ENCODE measurements around the gene HOXC6. TPM values are rescaled to one million over a fixed set of nuclear protein-coding genes. Genes with fewer than 3 reads are reported as not detected.

HOXC6 gene
- total RNA-seq, 2 experiments from 2014 or later = not detected

DNA sequence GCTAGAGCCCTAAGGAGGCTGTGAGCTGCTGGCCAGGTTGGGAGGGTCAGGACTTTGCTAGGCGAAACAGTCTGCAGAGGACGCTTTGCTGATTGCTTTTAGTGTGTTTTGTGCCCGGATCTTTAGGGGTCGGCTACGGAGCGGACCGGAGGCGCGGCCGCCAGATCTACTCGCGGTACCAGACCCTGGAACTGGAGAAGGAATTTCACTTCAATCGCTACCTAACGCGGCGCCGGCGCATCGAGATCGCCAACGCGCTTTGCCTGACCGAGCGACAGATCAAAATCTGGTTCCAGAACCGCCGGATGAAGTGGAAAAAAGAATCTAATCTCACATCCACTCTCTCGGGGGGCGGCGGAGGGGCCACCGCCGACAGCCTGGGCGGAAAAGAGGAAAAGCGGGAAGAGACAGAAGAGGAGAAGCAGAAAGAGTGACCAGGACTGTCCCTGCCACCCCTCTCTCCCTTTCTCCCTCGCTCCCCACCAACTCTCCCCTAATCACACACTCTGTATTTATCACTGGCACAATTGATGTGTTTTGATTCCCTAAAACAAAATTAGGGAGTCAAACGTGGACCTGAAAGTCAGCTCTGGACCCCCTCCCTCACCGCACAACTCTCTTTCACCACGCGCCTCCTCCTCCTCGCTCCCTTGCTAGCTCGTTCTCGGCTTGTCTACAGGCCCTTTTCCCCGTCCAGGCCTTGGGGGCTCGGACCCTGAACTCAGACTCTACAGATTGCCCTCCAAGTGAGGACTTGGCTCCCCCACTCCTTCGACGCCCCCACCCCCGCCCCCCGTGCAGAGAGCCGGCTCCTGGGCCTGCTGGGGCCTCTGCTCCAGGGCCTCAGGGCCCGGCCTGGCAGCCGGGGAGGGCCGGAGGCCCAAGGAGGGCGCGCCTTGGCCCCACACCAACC is 1.5 kb downstream of the HOXC6 start:
- Mint-ChIP-seq H3K27me3 (peaks cover 68% of the 10 kb centered on the region), H3K36me3 (ENCODE audit: low read depth) (no peaks in the 10 kb centered on the region), H3K4me1 (ENCODE audit: low read depth) (peaks cover 21% of the 10 kb centered on the region), H3K27ac (no peak overlapping the region), H3K9me3 (no peaks in the 10 kb centered on the region), H3K4me3 (no peak overlapping the region)
- ChIA-PET POLR2A (interaction anchor here (1.4 kb wide), 1 partner anchor 24 kb away, joined by 3 read pairs; no protein-coding TSS in a partner anchor), CTCF (interaction anchor here (0.8 to 5.6 kb wide), 7 partner anchors 24 to 177 kb away, joined by 3 to 140 read pairs (median 37); partner anchors contain the start of genes HOXC10, HOXC4 and SMUG1)
- intact Hi-C loops (cut with micrococcal nuclease) = loop anchor here (5.0 kb wide), 1 partner anchor 42 kb away; the partner anchor contains the start of gene HOXC10
- TF ChIP-seq CTCF (IDR thresholded peaks at IDR 0.05) = no peak
- ATAC-seq (no peak), DNase-seq (no peak)

- peaks cover 72% of the 10 kb centered on the region for H3K27me3 Mint-ChIP-seq
- no peak for DNase-seq
- TF ChIP-seq CTCF (IDR thresholded peaks at IDR 0.05) = no peak
- ATAC-seq = no peak
- H3K9me3 Mint-ChIP-seq = no peaks in the 10 kb centered on the region
- no peaks in the 10 kb centered on the region for H3K36me3 Mint-ChIP-seq (ENCODE audit: low read depth)
- POLR2A ChIA-PET = interaction anchor here (1.4 kb wide), 1 partner anchor 25 kb away, joined by 3 read pairs; no protein-coding TSS in a partner anchor
- no peak overlapping the region for H3K27ac Mint-ChIP-seq
- peaks cover 21% of the 10 kb centered on the region for H3K4me1 Mint-ChIP-seq (ENCODE audit: low read depth)
- CTCF ChIA-PET = interaction anchor here (0.8 to 5.6 kb wide), 7 partner anchors 23 to 177 kb away, joined by 3 to 140 read pairs (median 37); partner anchors contain the start of genes HOXC4 and SMUG1
- no peak overlapping the region for H3K4me3 Mint-ChIP-seq
- intact Hi-C loops (cut with micrococcal nuclease) = no loop called here
Measured at GRCh38 chr12:54030442-54030801, 2.2 kb downstream of the HOXC6 start.

GRCh38 chr12:54030889-54031471 is 2.7 kb downstream of the HOXC6 start:
- no peak overlapping the region for H3K4me3 Mint-ChIP-seq
- ATAC-seq (no peak), DNase-seq (no peak)
- ChIA-PET POLR2A (interaction anchor here (0.6 kb wide), 1 partner anchor 152 kb away, joined by 3 read pairs; no protein-coding TSS in a partner anchor), CTCF (interaction anchor here (0.8 to 5.6 kb wide), 16 partner anchors 9 to 183 kb away, joined by 3 to 140 read pairs (median 20); partner anchors contain the start of genes HOXC10, HOXC4 and SMUG1)
- H3K9me3 Mint-ChIP-seq = no peaks in the 10 kb centered on the region
- peaks cover 71% of the 10 kb centered on the region for H3K27me3 Mint-ChIP-seq
- intact Hi-C loops (cut with micrococcal nuclease) = no loop called here
- no peak overlapping the region for H3K27ac Mint-ChIP-seq
- peaks cover 21% of the 10 kb centered on the region for H3K4me1 Mint-ChIP-seq (ENCODE audit: low read depth)
- H3K36me3 Mint-ChIP-seq (ENCODE audit: low read depth) = no peaks in the 10 kb centered on the region
- TF ChIP-seq CTCF (IDR thresholded peaks at IDR 0.05) = no peak

- ChIA-PET CTCF (interaction anchor here (1.0 to 5.6 kb wide), 20 partner anchors 9 to 274 kb away, joined by 3 to 140 read pairs (median 12); partner anchors contain the start of genes HOXC10, HOXC4, HOXC9 and SMUG1), POLR2A (interaction anchor here (0.6 kb wide), 1 partner anchor 152 kb away, joined by 3 read pairs; no protein-coding TSS in a partner anchor)
- Mint-ChIP-seq H3K27me3 (peaks cover 71% of the 10 kb centered on the region), H3K36me3 (ENCODE audit: low read depth) (no peaks in the 10 kb centered on the region), H3K27ac (no peak overlapping the region), H3K4me1 (ENCODE audit: low read depth) (peaks cover 21% of the 10 kb centered on the region), H3K9me3 (no peaks in the 10 kb centered on the region), H3K4me3 (no peak overlapping the region)
- intact Hi-C loops (cut with micrococcal nuclease) = no loop called here
- no peak for ATAC-seq
- no peak for TF ChIP-seq CTCF (IDR thresholded peaks at IDR 0.05)
- no peak for DNase-seq
Measured at GRCh38 chr12:54031480-54031879, 3.2 kb downstream of the HOXC6 start.
